A549 (cell line): ENCODE data around the gene HOXB1. TPM values are rescaled to one million over a fixed set of nuclear protein-coding genes. Genes with fewer than 3 reads are reported as not detected.

Experiments
- ATAC-seq, 2 experiments: fragments of 200-7000 bp in 1 of 2; fragments of >200 bp in 1 of 2; cut with Nextera tagmentation in 1 of 2; cut with Tn5 transposase in 1 of 2; 3 replicates each; pipeline versions ENCODE4 v1.8.0 to v1.9.1; 2018 to 2020; ENCODE audit warnings: mild to moderate bottlenecking in 1 of 2, moderate library complexity in 1 of 2
- CTCF ChIA-PET: fragments of 300-600 bp; sonication (Branson Sonifier 250); formaldehyde crosslinking; extraction: SDS; loops from one replicate; lab custom pipeline; 2021; ENCODE audit warnings: antibody characterized with exemption, inconsistent platforms; lab: Yijun Ruan, JAX
- POLR2A ChIA-PET: fragments of 350-600 bp; formaldehyde crosslinking; extraction: SDS; loops from one replicate; lab custom pipeline; 2021; ENCODE audit warnings: antibody characterized with exemption, inconsistent platforms; lab: Yijun Ruan, JAX
- DNase-seq, 2 experiments: peaks; one replicate each; pipeline versions ENCODE4 v3.0.0 to v3.0.0-alpha.2; 2011 to 2016; ENCODE audit warnings: low read depth in 1 of 2, low spot score in 1 of 2
- FAIRE-seq: peaks from 2 replicates; lab custom pipeline; 2011; peaks lifted over from hg19 to GRCh38; lab: Jason Lieb, UNC
- H3K27ac ChIP-seq, 2 experiments: fragments of >200 bp; sonication (Bioruptor Twin); formaldehyde crosslinking; 3 replicates each; pipeline ENCODE4 v1.5.1; 2016 to 2017
- H3K4me1 ChIP-seq: fragments of >200 bp; sonication (Bioruptor Twin); formaldehyde crosslinking; 3 replicates; pipeline ENCODE4 v1.6.1; 2016
- H3K4me2 ChIP-seq: fragments of >200 bp; sonication (Bioruptor Twin); formaldehyde crosslinking; 3 replicates; pipeline ENCODE4 v1.6.1; 2016
- H3K4me3 ChIP-seq: fragments of >200 bp; sonication (Bioruptor Twin); formaldehyde crosslinking; 3 replicates; pipeline ENCODE4 v1.5.1; 2016
- H3K9me3 ChIP-seq: fragments of >200 bp; sonication (Bioruptor Twin); formaldehyde crosslinking; 3 replicates; pipeline ENCODE4 v1.6.1; 2016
- CBX2 ChIP-seq: fragments of 200-600 bp; sonication (generic); IDR thresholded peaks from 2 replicates; pipeline ENCODE4 v1.6.1; 2016; ENCODE audit warnings: low read depth, mild to moderate bottlenecking, borderline replicate concordance
- EHF ChIP-seq: fragments of 250-450 bp; sonication (Bioruptor Pico); IDR thresholded peaks from 2 replicates; pipeline ENCODE4 v1.5.0; 2020; ENCODE audit warnings: mild to moderate bottlenecking
- EP300 ChIP-seq, 2 experiments: fragments of >200 bp; sonication (Bioruptor Twin); formaldehyde crosslinking; IDR thresholded peaks; 2 replicates in 1 of 2; 3 replicates in 1 of 2; pipeline ENCODE4 v1.6.1; 2016 to 2017
- FOSL2 ChIP-seq, 2 experiments: fragments of 450-650 bp in 1 of 2; fragments of >200 bp in 1 of 2; sonication (Bioruptor Twin) in 1 of 2; formaldehyde crosslinking; IDR thresholded peaks; 2 replicates each; pipeline versions ENCODE4 v1.5.0 to v1.6.1; 2016 to 2020; ENCODE audit warnings: mild to moderate bottlenecking in 1 of 2, moderate library complexity in 1 of 2
- FOXS1 ChIP-seq: fragments of 250-450 bp; sonication (Bioruptor Pico); IDR thresholded peaks from 2 replicates; pipeline ENCODE4 v1.5.0; 2020; ENCODE audit warnings: mild to moderate bottlenecking, moderate library complexity
- GATA3 ChIP-seq: IDR thresholded peaks from 2 replicates; pipeline ENCODE4 v1.6.1; 2012; ENCODE audit warnings: borderline replicate concordance
- HDAC2 ChIP-seq: fragments of 200-600 bp; sonication (generic); IDR thresholded peaks from 2 replicates; pipeline ENCODE4 v1.6.1; 2016
- HOXA7 ChIP-seq: fragments of 250-450 bp; sonication (Bioruptor Pico); IDR thresholded peaks from 2 replicates; pipeline ENCODE4 v1.5.0; 2020; ENCODE audit warnings: mild to moderate bottlenecking, moderate library complexity
- KDM5A ChIP-seq: fragments of 200-600 bp; sonication (generic); IDR thresholded peaks from 2 replicates; pipeline ENCODE4 v1.6.1; 2016; ENCODE audit warnings: antibody characterized with exemption, mild to moderate bottlenecking
- MAFK ChIP-seq: fragments of 450-650 bp; IDR thresholded peaks from 2 replicates; pipeline ENCODE4 v1.6.1; 2014; ENCODE audit not compliant: partially characterized antibody
- MAZ ChIP-seq: fragments of 150-350 bp; IDR thresholded peaks from 2 replicates; pipeline ENCODE4 v1.6.1; 2014; ENCODE audit warnings: antibody characterized with exemption, low read depth, low read length, borderline replicate concordance
- NFE2L2 ChIP-seq: fragments of 150-350 bp; conservative IDR thresholded peaks from 2 replicates; pipeline ENCODE4 v1.6.1; 2014; ENCODE audit warnings: low read length
- RAD21 ChIP-seq, 2 experiments: fragments of >200 bp in 1 of 2; sonication (Bioruptor Twin) in 1 of 2; formaldehyde crosslinking in 1 of 2; IDR thresholded peaks in 1 of 2; conservative IDR thresholded peaks in 1 of 2; 2 replicates in 1 of 2; 3 replicates in 1 of 2; pipeline ENCODE4 v1.6.1; 2012 to 2018; ENCODE audit warnings: inconsistent platforms in 1 of 2
- RCOR1 ChIP-seq: fragments of 150-350 bp; IDR thresholded peaks from 2 replicates; pipeline ENCODE4 v1.6.1; 2014; ENCODE audit warnings: antibody characterized with exemption, low read length, low read depth
- RFX5 ChIP-seq: fragments of 450-650 bp; IDR thresholded peaks from 2 replicates; pipeline ENCODE4 v1.7.1; 2014; ENCODE audit warnings: antibody characterized with exemption, mild to moderate bottlenecking, moderate library complexity
- RNF2 ChIP-seq: fragments of 200-600 bp; sonication (generic); IDR thresholded peaks from 2 replicates; pipeline ENCODE4 v1.6.1; 2016; ENCODE audit warnings: low read depth, mild to moderate bottlenecking, antibody characterized with exemption, moderate library complexity, borderline replicate concordance
- SREBF2 ChIP-seq: fragments of 450-650 bp; IDR thresholded peaks from 2 replicates; pipeline ENCODE4 v1.6.1; 2014; ENCODE audit warnings: mild to moderate bottlenecking, moderate library complexity
- TFCP2L1 ChIP-seq: fragments of 250-450 bp; sonication (Bioruptor Pico); IDR thresholded peaks from 2 replicates; pipeline ENCODE4 v1.5.0; 2021; ENCODE audit warnings: mild to moderate bottlenecking
- ZC3H11A ChIP-seq: fragments of 450-650 bp; IDR thresholded peaks from 2 replicates; pipeline ENCODE4 v1.6.1; 2014; ENCODE audit warnings: antibody characterized with exemption, mild to moderate bottlenecking
- ZNF302 ChIP-seq: fragments of 250-450 bp; sonication (Bioruptor Pico); IDR thresholded peaks from 2 replicates; pipeline ENCODE4 v1.9.0; 2021; ENCODE audit warnings: inconsistent platforms, mild to moderate bottlenecking, moderate library complexity
- ZSCAN20 ChIP-seq: fragments of 250-450 bp; sonication (Bioruptor Pico); IDR thresholded peaks from 2 replicates; pipeline ENCODE4 v1.8.0; 2022; ENCODE audit warnings: mild to moderate bottlenecking, moderate library complexity
- WGBS: methylation state at CpG from one replicate; pipeline ENCODE4 v1.1.6; 2017; ENCODE audit errors: missing lambda C conversion rate; 5-methylcytosine and 5-hydroxymethylcytosine counted together
- polyA plus RNA-seq, 4 experiments: library from polyadenylated mRNA; depleted of rRNA in 3 of 4; stranded (reverse); fragments of >200 nt; fragmentation: RNase III in 1 of 4; extraction: RNeasy Plus Mini Kit Qiagen cat#74134 plus additional on column Dnase treatment in 1 of 4; gene quantifications; 2 replicates in 3 of 4; 3 replicates in 1 of 4; pipeline ENCODE4 v1.2.3, GENCODE V29; 2011 to 2017
- TF ChIP-seq, protein P1 (sequence below): IDR thresholded peaks from 2 replicates; pipeline ENCODE4 v1.6.1; 2012
- TF ChIP-seq, protein P2 (sequence below): fragments of >200 bp; sonication (Bioruptor Twin); formaldehyde crosslinking; IDR thresholded peaks from 3 replicates; pipeline ENCODE4 v1.6.1; 2016
- TF ChIP-seq, protein P3 (sequence below): fragments of 200-600 bp; sonication (generic); IDR thresholded peaks from 2 replicates; pipeline ENCODE4 v1.6.1; 2016; ENCODE audit warnings: antibody characterized with exemption, mild to moderate bottlenecking, moderate library complexity
- TF ChIP-seq, protein P4 (sequence below): fragments of 150-350 bp; IDR thresholded peaks from 2 replicates; pipeline ENCODE4 v1.6.1; 2014; ENCODE audit warnings: low read depth, mild to moderate bottlenecking, low read length
- TF ChIP-seq, protein P5 (sequence below): IDR thresholded peaks from 2 replicates; pipeline ENCODE4 v1.6.1; 2012

Gene HOXB1
- polyA plus RNA-seq, 2 of the 4 experiments (the other 2 are of a cell fraction) = not detected

DNA sequence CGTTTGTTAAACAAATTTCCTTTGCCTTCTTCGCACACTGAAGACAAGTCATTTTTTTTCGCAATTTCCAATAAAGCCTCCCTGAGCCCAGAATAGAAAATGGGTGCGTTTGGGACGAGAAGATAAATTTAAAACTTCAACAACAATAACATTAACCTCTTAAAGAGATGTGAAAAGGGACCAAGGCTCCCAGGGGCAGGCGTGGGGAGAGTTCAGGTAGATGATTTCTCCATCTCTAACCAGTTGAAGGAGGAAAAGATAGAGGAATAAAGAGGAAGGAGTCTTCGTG is 48.6 kb upstream of the HOXB1 start:
- no peak for ATAC-seq
- Histone ChIP-seq H3K4me1 (peaks cover 19% of the 10 kb centered on the region), H3K27ac (no peak overlapping the region)
- POLR2A ChIA-PET = no interaction called here
- DNase-seq = no peak
- TF ChIP-seq, protein P1, sequence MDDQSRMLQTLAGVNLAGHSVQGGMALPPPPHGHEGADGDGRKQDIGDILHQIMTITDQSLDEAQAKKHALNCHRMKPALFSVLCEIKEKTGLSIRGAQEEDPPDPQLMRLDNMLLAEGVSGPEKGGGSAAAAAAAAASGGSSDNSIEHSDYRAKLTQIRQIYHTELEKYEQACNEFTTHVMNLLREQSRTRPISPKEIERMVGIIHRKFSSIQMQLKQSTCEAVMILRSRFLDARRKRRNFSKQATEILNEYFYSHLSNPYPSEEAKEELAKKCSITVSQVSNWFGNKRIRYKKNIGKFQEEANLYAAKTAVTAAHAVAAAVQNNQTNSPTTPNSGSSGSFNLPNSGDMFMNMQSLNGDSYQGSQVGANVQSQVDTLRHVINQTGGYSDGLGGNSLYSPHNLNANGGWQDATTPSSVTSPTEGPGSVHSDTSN = no peak
- TF ChIP-seq GATA3 = no peak
- no peak for TF ChIP-seq MAFK
- no peak for TF ChIP-seq ZNF302
- TF ChIP-seq MAZ = no peak
- TF ChIP-seq, protein P2, sequence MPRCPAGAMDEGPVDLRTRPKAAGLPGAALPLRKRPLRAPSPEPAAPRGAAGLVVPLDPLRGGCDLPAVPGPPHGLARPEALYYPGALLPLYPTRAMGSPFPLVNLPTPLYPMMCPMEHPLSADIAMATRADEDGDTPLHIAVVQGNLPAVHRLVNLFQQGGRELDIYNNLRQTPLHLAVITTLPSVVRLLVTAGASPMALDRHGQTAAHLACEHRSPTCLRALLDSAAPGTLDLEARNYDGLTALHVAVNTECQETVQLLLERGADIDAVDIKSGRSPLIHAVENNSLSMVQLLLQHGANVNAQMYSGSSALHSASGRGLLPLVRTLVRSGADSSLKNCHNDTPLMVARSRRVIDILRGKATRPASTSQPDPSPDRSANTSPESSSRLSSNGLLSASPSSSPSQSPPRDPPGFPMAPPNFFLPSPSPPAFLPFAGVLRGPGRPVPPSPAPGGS = no peak
- TF ChIP-seq, protein P3, sequence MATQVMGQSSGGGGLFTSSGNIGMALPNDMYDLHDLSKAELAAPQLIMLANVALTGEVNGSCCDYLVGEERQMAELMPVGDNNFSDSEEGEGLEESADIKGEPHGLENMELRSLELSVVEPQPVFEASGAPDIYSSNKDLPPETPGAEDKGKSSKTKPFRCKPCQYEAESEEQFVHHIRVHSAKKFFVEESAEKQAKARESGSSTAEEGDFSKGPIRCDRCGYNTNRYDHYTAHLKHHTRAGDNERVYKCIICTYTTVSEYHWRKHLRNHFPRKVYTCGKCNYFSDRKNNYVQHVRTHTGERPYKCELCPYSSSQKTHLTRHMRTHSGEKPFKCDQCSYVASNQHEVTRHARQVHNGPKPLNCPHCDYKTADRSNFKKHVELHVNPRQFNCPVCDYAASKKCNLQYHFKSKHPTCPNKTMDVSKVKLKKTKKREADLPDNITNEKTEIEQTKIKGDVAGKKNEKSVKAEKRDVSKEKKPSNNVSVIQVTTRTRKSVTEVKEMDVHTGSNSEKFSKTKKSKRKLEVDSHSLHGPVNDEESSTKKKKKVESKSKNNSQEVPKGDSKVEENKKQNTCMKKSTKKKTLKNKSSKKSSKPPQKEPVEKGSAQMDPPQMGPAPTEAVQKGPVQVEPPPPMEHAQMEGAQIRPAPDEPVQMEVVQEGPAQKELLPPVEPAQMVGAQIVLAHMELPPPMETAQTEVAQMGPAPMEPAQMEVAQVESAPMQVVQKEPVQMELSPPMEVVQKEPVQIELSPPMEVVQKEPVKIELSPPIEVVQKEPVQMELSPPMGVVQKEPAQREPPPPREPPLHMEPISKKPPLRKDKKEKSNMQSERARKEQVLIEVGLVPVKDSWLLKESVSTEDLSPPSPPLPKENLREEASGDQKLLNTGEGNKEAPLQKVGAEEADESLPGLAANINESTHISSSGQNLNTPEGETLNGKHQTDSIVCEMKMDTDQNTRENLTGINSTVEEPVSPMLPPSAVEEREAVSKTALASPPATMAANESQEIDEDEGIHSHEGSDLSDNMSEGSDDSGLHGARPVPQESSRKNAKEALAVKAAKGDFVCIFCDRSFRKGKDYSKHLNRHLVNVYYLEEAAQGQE = no peak
- no peak for TF ChIP-seq ZC3H11A
- TF ChIP-seq FOSL2 (IDR thresholded peaks at IDR 0.05) = no peak
- no peak for TF ChIP-seq FOSL2 (CRISPR knock-in tag; IDR thresholded peaks at IDR 0.05)
- TF ChIP-seq HOXA7 (CRISPR knock-in tag) = no peak
- TF ChIP-seq FOXS1 = no peak
- TF ChIP-seq, all 56 proteins: peak for 0
- H3K9me3 ChIP-seq = no peaks in the 10 kb centered on the region
- H3K4me3 ChIP-seq = no peak overlapping the region
- CTCF ChIA-PET = no interaction called here
- H3K4me2 ChIP-seq = no peak overlapping the region
- no peak for FAIRE-seq
- 81% methylated on average over 7 of the region's 7 CpGs for WGBS

DNA sequence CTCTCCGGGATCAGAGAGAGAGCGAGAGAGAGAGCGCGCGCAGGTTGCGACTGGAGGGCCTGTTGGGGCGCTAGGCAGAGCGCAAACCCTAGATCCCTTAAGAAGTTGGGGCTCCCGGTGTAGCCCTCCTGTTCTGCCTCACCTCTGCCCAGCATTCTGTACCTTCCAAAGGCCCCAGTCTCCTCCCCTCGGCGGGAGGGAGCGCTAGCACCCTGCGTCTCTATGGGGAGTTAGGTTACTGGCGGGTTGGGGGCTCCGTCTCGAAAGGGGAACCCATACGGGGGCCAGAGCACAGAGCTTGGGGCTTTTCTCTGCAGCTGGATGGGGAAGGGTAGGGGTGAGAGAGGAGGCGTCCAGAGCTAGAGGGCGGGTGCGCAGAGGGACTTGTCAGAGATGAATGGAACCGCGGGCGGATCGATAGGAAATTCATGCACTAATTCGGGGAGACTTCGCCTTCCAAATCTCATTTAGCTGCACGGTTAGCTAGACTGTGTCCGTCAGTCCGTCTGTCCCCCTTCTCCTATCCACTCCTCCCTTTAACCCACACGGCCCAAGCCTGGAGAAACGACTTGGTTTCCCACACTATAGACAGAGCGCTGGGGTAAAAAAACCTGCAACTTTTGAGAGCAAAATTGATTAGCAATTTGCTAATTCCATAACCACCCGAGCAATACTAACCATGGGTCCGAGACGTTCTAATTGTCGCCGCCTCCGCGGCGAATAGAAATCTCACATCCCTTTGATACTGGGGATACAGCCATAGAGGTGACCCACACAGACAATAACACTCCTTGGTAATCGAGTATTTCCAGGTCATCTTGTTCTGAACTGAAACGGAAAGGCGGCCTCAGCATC is 48.0 kb upstream of the HOXB1 start:
- Histone ChIP-seq H3K9me3 (no peaks in the 10 kb centered on the region), H3K4me1 (peaks cover 16% of the 10 kb centered on the region), H3K4me2 (no peak overlapping the region), H3K27ac (no peak overlapping the region), H3K4me3 (no peak overlapping the region)
- WGBS = 91% methylated on average over 43 of the region's 43 CpGs
- no peak for ATAC-seq
- FAIRE-seq = no peak
- DNase-seq = no peak
- ChIA-PET CTCF (interaction anchor here (1.0 kb wide), 1 partner anchor 226 kb away, joined by 3 read pairs; no protein-coding TSS in a partner anchor), POLR2A (no interaction called here)
- TF ChIP-seq RAD21 (conservative IDR thresholded peaks at IDR 0.05 in 1 of 2, IDR thresholded peaks at IDR 0.05 in 1 of 2) = no peak
- TF ChIP-seq RCOR1 = no peak
- no peak for TF ChIP-seq ZNF302
- TF ChIP-seq EHF (CRISPR knock-in tag) = no peak
- TF ChIP-seq ZSCAN20 (CRISPR knock-in tag) = no peak
- no peak for TF ChIP-seq KDM5A
- no peak for TF ChIP-seq EP300 (IDR thresholded peaks at IDR 0.05)
- no peak for TF ChIP-seq MAFK
- no peak for TF ChIP-seq RNF2
- TF ChIP-seq, protein P3 = no peak
- no peak for TF ChIP-seq HDAC2
- TF ChIP-seq NFE2L2 = no peak
- TF ChIP-seq TFCP2L1 (CRISPR knock-in tag) = no peak
- TF ChIP-seq, protein P4, sequence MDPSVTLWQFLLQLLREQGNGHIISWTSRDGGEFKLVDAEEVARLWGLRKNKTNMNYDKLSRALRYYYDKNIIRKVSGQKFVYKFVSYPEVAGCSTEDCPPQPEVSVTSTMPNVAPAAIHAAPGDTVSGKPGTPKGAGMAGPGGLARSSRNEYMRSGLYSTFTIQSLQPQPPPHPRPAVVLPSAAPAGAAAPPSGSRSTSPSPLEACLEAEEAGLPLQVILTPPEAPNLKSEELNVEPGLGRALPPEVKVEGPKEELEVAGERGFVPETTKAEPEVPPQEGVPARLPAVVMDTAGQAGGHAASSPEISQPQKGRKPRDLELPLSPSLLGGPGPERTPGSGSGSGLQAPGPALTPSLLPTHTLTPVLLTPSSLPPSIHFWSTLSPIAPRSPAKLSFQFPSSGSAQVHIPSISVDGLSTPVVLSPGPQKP = no peak
- no peak for TF ChIP-seq RFX5
- TF ChIP-seq CBX2 = no peak
- TF ChIP-seq SREBF2 = no peak
- TF ChIP-seq, protein P5, sequence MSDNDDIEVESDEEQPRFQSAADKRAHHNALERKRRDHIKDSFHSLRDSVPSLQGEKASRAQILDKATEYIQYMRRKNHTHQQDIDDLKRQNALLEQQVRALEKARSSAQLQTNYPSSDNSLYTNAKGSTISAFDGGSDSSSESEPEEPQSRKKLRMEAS = no peak
